Measurements from ENCODE around the gene RUFY3. TPM values are rescaled to one million over a fixed set of nuclear protein-coding genes. Genes with fewer than 3 reads are reported as not detected.
"Not testable (repeated sequence)": the region's sequence is repeated elsewhere in the genome, so short reads cannot be mapped to it uniquely, and the experiment has no call there.

RUFY3 gene
- total RNA-seq, 1 donor from 2014 or later, result 43.2 TPM

GRCh38 chr4:70681704-70682103 lies 40.1 kb upstream of the RUFY3 start:
- no peaks in the 10 kb centered on the region for H3K27me3 ChIP-seq (ENCODE audit: control insufficient read depth, insufficient read depth, low read length)
- DNase-seq (ENCODE audit: low read depth), result no peak
- no peak overlapping the region for H3K4me3 ChIP-seq (ENCODE audit: low read depth, low read length)

GRCh38 chr4:70682142-70682541 lies 39.6 kb upstream of the RUFY3 start:
- not testable (repeated sequence) for H3K4me3 ChIP-seq (ENCODE audit: low read depth, low read length); H3K27me3 ChIP-seq (ENCODE audit: control insufficient read depth, insufficient read depth, low read length); H3K36me3 ChIP-seq (ENCODE audit: control insufficient read depth, insufficient read depth, low read length); DNase-seq (ENCODE audit: low read depth); FAIRE-seq

More at GRCh38 chr4:70681704-70682103, 40.1 kb upstream of the RUFY3 start:
- no peak for TF ChIP-seq CTCF (IDR thresholded peaks at IDR 0.05; ENCODE audit: insufficient read depth, low read length, severe bottlenecking)
- no peaks in the 10 kb centered on the region for H3K36me3 ChIP-seq (ENCODE audit: control insufficient read depth, insufficient read depth, low read length)
- no peak for FAIRE-seq

GRCh38 chr4:70687392-70687791 lies 34.4 kb upstream of the RUFY3 start:
- TF ChIP-seq CTCF (IDR thresholded peaks at IDR 0.05; ENCODE audit: insufficient read depth, low read length, severe bottlenecking), result no peak
- DNase-seq (ENCODE audit: low read depth), result no peak
- no peaks in the 10 kb centered on the region for H3K36me3 ChIP-seq (ENCODE audit: control insufficient read depth, insufficient read depth, low read length)
- peak overlapping the region; percentile 91 for H3K4me3 ChIP-seq (ENCODE audit: low read depth, low read length)
- FAIRE-seq, result no peak
- no peaks in the 10 kb centered on the region for H3K27me3 ChIP-seq (ENCODE audit: control insufficient read depth, insufficient read depth, low read length)

- FAIRE-seq (peak; percentile 62), DNase-seq (ENCODE audit: low read depth) (peak; percentile 98)
- peak within 1 kb of the TSS; percentile 91 for H3K4me3 ChIP-seq (ENCODE audit: low read depth, low read length)
- H3K27me3 ChIP-seq (ENCODE audit: control insufficient read depth, insufficient read depth, low read length), result no peaks in the 10 kb centered on the region
- peak; percentile 97 for TF ChIP-seq CTCF (IDR thresholded peaks at IDR 0.05; ENCODE audit: insufficient read depth, low read length, severe bottlenecking)
- no peaks in the 10 kb centered on the region for H3K36me3 ChIP-seq (ENCODE audit: control insufficient read depth, insufficient read depth, low read length)
These were observed 33.7 kb upstream of the RUFY3 start, which contains the start of gene UTP3 for GRCh38 chr4:70687821-70688794. TSS of gene UTP3 (plus strand) at chr4:70688532. CDS start at chr4:70688678, 146 bp downstream.

GRCh38 chr4:70688795-70689231 lies 33.0 kb upstream of the RUFY3 start:
- no peak for TF ChIP-seq CTCF (IDR thresholded peaks at IDR 0.05; ENCODE audit: insufficient read depth, low read length, severe bottlenecking)
- FAIRE-seq, result no peak

GRCh38 chr4:70691661-70692060 lies 30.1 kb upstream of the RUFY3 start:
- no peaks in the 10 kb centered on the region for H3K36me3 ChIP-seq (ENCODE audit: control insufficient read depth, insufficient read depth, low read length)
- no peak overlapping the region for H3K4me3 ChIP-seq (ENCODE audit: low read depth, low read length)
- no peaks in the 10 kb centered on the region for H3K27me3 ChIP-seq (ENCODE audit: control insufficient read depth, insufficient read depth, low read length)
- no peak for TF ChIP-seq CTCF (IDR thresholded peaks at IDR 0.05; ENCODE audit: insufficient read depth, low read length, severe bottlenecking)
- DNase-seq (ENCODE audit: low read depth), result no peak
- no peak for FAIRE-seq

More at GRCh38 chr4:70688795-70689231, 33.0 kb upstream of the RUFY3 start:
- no peaks in the 10 kb centered on the region for H3K36me3 ChIP-seq (ENCODE audit: control insufficient read depth, insufficient read depth, low read length)
- H3K27me3 ChIP-seq (ENCODE audit: control insufficient read depth, insufficient read depth, low read length), result no peaks in the 10 kb centered on the region
- DNase-seq (ENCODE audit: low read depth), result no peak
- H3K4me3 ChIP-seq (ENCODE audit: low read depth, low read length), result peak overlapping the region; percentile 91

- not testable (repeated sequence) for H3K27me3 ChIP-seq (ENCODE audit: control insufficient read depth, insufficient read depth, low read length); FAIRE-seq; H3K4me3 ChIP-seq (ENCODE audit: low read depth, low read length); H3K36me3 ChIP-seq (ENCODE audit: control insufficient read depth, insufficient read depth, low read length); DNase-seq (ENCODE audit: low read depth)
These were observed 27.1 kb upstream of the RUFY3 start for GRCh38 chr4:70694633-70695032.

- not testable (repeated sequence) for H3K36me3 ChIP-seq (ENCODE audit: control insufficient read depth, insufficient read depth, low read length); H3K4me3 ChIP-seq (ENCODE audit: low read depth, low read length); H3K27me3 ChIP-seq (ENCODE audit: control insufficient read depth, insufficient read depth, low read length); DNase-seq (ENCODE audit: low read depth); FAIRE-seq
These were observed 23.3 kb upstream of the RUFY3 start for GRCh38 chr4:70698435-70698834.
